Measurements from ENCODE around the gene RAB10. TPM values are rescaled to one million over a fixed set of nuclear protein-coding genes. Genes with fewer than 3 reads are reported as not detected.

The RAB10 gene
- total RNA-seq, 1 donor from 2014 or later, result 86.5 TPM

GRCh38 chr2:26177122-26177521, 143.2 kb downstream of the RAB10 start:
- H3K4me3 Mint-ChIP-seq, result no peak overlapping the region
- no peak overlapping the region for H3K27ac Mint-ChIP-seq
- H3K9me3 Mint-ChIP-seq, result no peaks in the 10 kb centered on the region
- H3K4me1 Mint-ChIP-seq, result peaks cover 28% of the 10 kb centered on the region
- peaks cover 22% of the 10 kb centered on the region for H3K27me3 Mint-ChIP-seq (ENCODE audit: low read depth)
- peaks cover 3% of the 10 kb centered on the region for H3K36me3 Mint-ChIP-seq
- DNase-seq (ENCODE audit: low spot score in 2 of 2, unreplicated experiment in 2 of 2), result peak in 1 of 2 experiments; percentile 19
- TF ChIP-seq CTCF (IDR thresholded peaks at IDR 0.05; ENCODE audit: unreplicated experiment), result no peak

- Mint-ChIP-seq H3K27me3 (ENCODE audit: low read depth) (peaks cover 19% of the 10 kb centered on the region), H3K4me3 (peak overlapping the region; percentile 65)
These were observed 144.4 kb downstream of the RAB10 start for GRCh38 chr2:26178246-26178645.

GRCh38 chr2:26178746-26179436, 145.0 kb downstream of the RAB10 start:
- no peak overlapping the region for H3K27ac Mint-ChIP-seq
- no peak for TF ChIP-seq CTCF (IDR thresholded peaks at IDR 0.05; ENCODE audit: unreplicated experiment)
- H3K4me1 Mint-ChIP-seq, result peaks cover 31% of the 10 kb centered on the region
- peak overlapping the region; percentile 65 for H3K4me3 Mint-ChIP-seq
- no peaks in the 10 kb centered on the region for H3K9me3 Mint-ChIP-seq
- peaks cover 22% of the 10 kb centered on the region for H3K27me3 Mint-ChIP-seq (ENCODE audit: low read depth)
- H3K36me3 Mint-ChIP-seq, result peaks cover 3% of the 10 kb centered on the region
- DNase-seq (ENCODE audit: low spot score in 2 of 2, unreplicated experiment in 2 of 2), result no peak

More at GRCh38 chr2:26178246-26178645, 144.4 kb downstream of the RAB10 start:
- no peak for DNase-seq (ENCODE audit: low spot score in 2 of 2, unreplicated experiment in 2 of 2)
- TF ChIP-seq CTCF (IDR thresholded peaks at IDR 0.05; ENCODE audit: unreplicated experiment), result no peak
- Mint-ChIP-seq H3K36me3 (peaks cover 3% of the 10 kb centered on the region), H3K4me1 (peaks cover 28% of the 10 kb centered on the region), H3K27ac (no peak overlapping the region), H3K9me3 (no peaks in the 10 kb centered on the region)

GRCh38 chr2:26179446-26179913, 145.6 kb downstream of the RAB10 start:
- DNase-seq (ENCODE audit: low spot score in 2 of 2, unreplicated experiment in 2 of 2), result no peak
- H3K4me3 Mint-ChIP-seq, result peak overlapping the region; percentile 65
- H3K27ac Mint-ChIP-seq, result no peak overlapping the region
- peaks cover 19% of the 10 kb centered on the region for H3K27me3 Mint-ChIP-seq (ENCODE audit: low read depth)
- H3K4me1 Mint-ChIP-seq, result peaks cover 28% of the 10 kb centered on the region
- H3K36me3 Mint-ChIP-seq, result peaks cover 3% of the 10 kb centered on the region
- no peak for TF ChIP-seq CTCF (IDR thresholded peaks at IDR 0.05; ENCODE audit: unreplicated experiment)
- H3K9me3 Mint-ChIP-seq, result no peaks in the 10 kb centered on the region

- H3K4me3 Mint-ChIP-seq, result no peak overlapping the region
- H3K27ac Mint-ChIP-seq, result no peak overlapping the region
- TF ChIP-seq CTCF (IDR thresholded peaks at IDR 0.05; ENCODE audit: unreplicated experiment), result no peak
- H3K9me3 Mint-ChIP-seq, result no peaks in the 10 kb centered on the region
- peaks cover 8% of the 10 kb centered on the region for H3K36me3 Mint-ChIP-seq
- H3K4me1 Mint-ChIP-seq, result peaks cover 22% of the 10 kb centered on the region
- DNase-seq (ENCODE audit: low spot score in 2 of 2, unreplicated experiment in 2 of 2), result no peak
- H3K27me3 Mint-ChIP-seq (ENCODE audit: low read depth), result peaks cover 17% of the 10 kb centered on the region
These were observed 148.6 kb downstream of the RAB10 start for GRCh38 chr2:26182441-26182840.

Measured in mesothelial cell of epicardium (in vitro differentiated cells).